Suprapubic skin (tissue), 4 donors: ENCODE data around the gene CACNA2D3. TPM values are rescaled to one million over a fixed set of nuclear protein-coding genes. Genes with fewer than 3 reads are reported as not detected.
"Not testable (repeated sequence)": the region's sequence is repeated elsewhere in the genome, so short reads cannot be mapped to it uniquely, and the experiment has no call there.

ENCODE experiments used
- DNase-seq, 2 donors: peaks; one replicate each; pipeline ENCODE4 v3.0.0-alpha.2; 2019; ENCODE audit warnings: low spot score in 2 of 2
- H3K27ac ChIP-seq: fragments of 200-600 bp; sonication (generic); one replicate; pipeline ENCODE4 v1.5.1; 2019
- H3K27me3 ChIP-seq: fragments of 200-600 bp; sonication (generic); one replicate; pipeline ENCODE4 v1.5.1; 2019
- H3K36me3 ChIP-seq: fragments of 200-600 bp; sonication (generic); one replicate; pipeline ENCODE4 v1.5.1; 2019
- H3K4me1 ChIP-seq: fragments of 200-600 bp; sonication (generic); one replicate; pipeline ENCODE4 v1.5.1; 2019
- H3K4me3 ChIP-seq: fragments of 200-600 bp; sonication (generic); one replicate; pipeline ENCODE4 v1.5.1; 2019; ENCODE audit warnings: mild to moderate bottlenecking
- H3K9me3 ChIP-seq: fragments of 200-600 bp; sonication (generic); one replicate; pipeline ENCODE4 v1.5.1; 2019
- EP300 ChIP-seq: sonication (generic); formaldehyde crosslinking; IDR thresholded peaks from one replicate; pipeline ENCODE4 v1.6.1; 2017; ENCODE audit warnings: antibody characterized with exemption
- POLR2A ChIP-seq, 2 donors: fragments of 450-650 bp; IDR thresholded peaks; one replicate each; pipeline ENCODE4 v1.6.1; 2017; ENCODE audit warnings: antibody characterized with exemption in 2 of 2, mild to moderate bottlenecking in 2 of 2, moderate library complexity in 2 of 2
- POLR2AphosphoS5 ChIP-seq, 3 donors: sonication (generic); formaldehyde crosslinking; IDR thresholded peaks; one replicate each; pipeline ENCODE4 v1.6.1; 2017; ENCODE audit warnings: antibody characterized with exemption in 3 of 3
- WGBS: methylation state at CpG from one replicate; pipeline ENCODE4 v1.1.5; 2018; 5-methylcytosine and 5-hydroxymethylcytosine counted together
- total RNA-seq, 4 donors: library from RNA; depleted of rRNA; stranded (reverse); fragments of >200 nt; gene quantifications; one replicate each; pipeline ENCODE4 v1.1.0, GENCODE V29; 2016
- TF ChIP-seq, protein P1 (sequence below), 2 donors: fragments of 200-600 bp in 1 of 2; fragments of 450-650 bp in 1 of 2; sonication (generic) in 1 of 2; IDR thresholded peaks; one replicate each; pipeline ENCODE4 v1.5.1; 2016 to 2019; ENCODE audit warnings: antibody characterized with exemption in 2 of 2, mild to moderate bottlenecking in 1 of 2, moderate library complexity in 1 of 2

CACNA2D3 gene
- total RNA-seq, 4 donors from 2014 or later, result 0.42 to 2.8 (median 0.95) TPM

DNA sequence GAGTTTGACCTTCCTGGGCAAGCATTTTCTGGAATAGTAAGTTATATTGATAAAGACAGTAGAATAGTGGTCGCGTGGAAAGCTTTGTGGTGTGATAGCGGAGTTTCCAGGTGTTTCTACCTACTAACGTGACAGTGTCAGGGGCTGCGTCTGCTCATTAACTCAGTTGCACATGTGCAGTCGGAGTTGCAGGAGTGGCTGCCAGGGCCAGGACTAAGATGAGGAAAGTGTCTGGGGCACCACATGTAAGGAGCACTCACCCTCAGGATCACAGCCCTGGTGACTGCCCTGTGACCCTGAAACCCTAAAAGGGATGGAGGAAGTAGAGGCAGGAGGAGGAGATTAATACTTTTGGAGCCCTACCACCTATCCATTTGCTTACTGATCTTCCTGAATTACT lies 510.5 kb downstream of the CACNA2D3 start:
- Histone ChIP-seq H3K4me1 (peaks cover 6% of the 10 kb centered on the region), H3K27me3 (no peaks in the 10 kb centered on the region), H3K4me3 (no peak overlapping the region), H3K27ac (no peak overlapping the region), H3K36me3 (no peaks in the 10 kb centered on the region), H3K9me3 (no peaks in the 10 kb centered on the region)
- WGBS, result 96% methylated on average over 6 of the region's 6 CpGs
- no peak for TF ChIP-seq POLR2A (IDR thresholded peaks at IDR 0.05)
- DNase-seq, result no peak

GRCh38 chr3:54633444-54634121 lies 511.2 kb downstream of the CACNA2D3 start:
- H3K36me3 ChIP-seq, result no peaks in the 10 kb centered on the region
- DNase-seq, result no peak
- 73% methylated on average over 10 of the region's 10 CpGs for WGBS

GRCh38 chr3:54634122-54634469 lies 511.7 kb downstream of the CACNA2D3 start:
- no peak for DNase-seq
- Histone ChIP-seq H3K4me3 (no peak overlapping the region), H3K36me3 (no peaks in the 10 kb centered on the region), H3K27me3 (no peaks in the 10 kb centered on the region), H3K4me1 (peaks cover 6% of the 10 kb centered on the region), H3K9me3 (no peaks in the 10 kb centered on the region), H3K27ac (no peak overlapping the region)
- TF ChIP-seq, protein P1, sequence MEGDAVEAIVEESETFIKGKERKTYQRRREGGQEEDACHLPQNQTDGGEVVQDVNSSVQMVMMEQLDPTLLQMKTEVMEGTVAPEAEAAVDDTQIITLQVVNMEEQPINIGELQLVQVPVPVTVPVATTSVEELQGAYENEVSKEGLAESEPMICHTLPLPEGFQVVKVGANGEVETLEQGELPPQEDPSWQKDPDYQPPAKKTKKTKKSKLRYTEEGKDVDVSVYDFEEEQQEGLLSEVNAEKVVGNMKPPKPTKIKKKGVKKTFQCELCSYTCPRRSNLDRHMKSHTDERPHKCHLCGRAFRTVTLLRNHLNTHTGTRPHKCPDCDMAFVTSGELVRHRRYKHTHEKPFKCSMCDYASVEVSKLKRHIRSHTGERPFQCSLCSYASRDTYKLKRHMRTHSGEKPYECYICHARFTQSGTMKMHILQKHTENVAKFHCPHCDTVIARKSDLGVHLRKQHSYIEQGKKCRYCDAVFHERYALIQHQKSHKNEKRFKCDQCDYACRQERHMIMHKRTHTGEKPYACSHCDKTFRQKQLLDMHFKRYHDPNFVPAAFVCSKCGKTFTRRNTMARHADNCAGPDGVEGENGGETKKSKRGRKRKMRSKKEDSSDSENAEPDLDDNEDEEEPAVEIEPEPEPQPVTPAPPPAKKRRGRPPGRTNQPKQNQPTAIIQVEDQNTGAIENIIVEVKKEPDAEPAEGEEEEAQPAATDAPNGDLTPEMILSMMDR (IDR thresholded peaks at IDR 0.05), result no peak
- TF ChIP-seq POLR2A (IDR thresholded peaks at IDR 0.05), result no peak
- no peak for TF ChIP-seq POLR2AphosphoS5 (IDR thresholded peaks at IDR 0.05)
- no peak for TF ChIP-seq EP300
- 88% methylated on average over 3 of the region's 3 CpGs for WGBS

More at GRCh38 chr3:54633444-54634121, 511.2 kb downstream of the CACNA2D3 start:
- Histone ChIP-seq H3K4me3 (no peak overlapping the region), H3K27ac (no peak overlapping the region), H3K9me3 (no peaks in the 10 kb centered on the region), H3K27me3 (no peaks in the 10 kb centered on the region), H3K4me1 (peaks cover 6% of the 10 kb centered on the region)
- TF ChIP-seq, protein P1 (IDR thresholded peaks at IDR 0.05), result no peak
- TF ChIP-seq POLR2AphosphoS5 (IDR thresholded peaks at IDR 0.05), result no peak

- not testable (repeated sequence) for DNase-seq, H3K27ac ChIP-seq, H3K27me3 ChIP-seq, H3K4me3 ChIP-seq, H3K4me1 ChIP-seq, H3K36me3 ChIP-seq, H3K9me3 ChIP-seq
- 58% methylated on average over 12 of the region's 12 CpGs for WGBS
Observed at GRCh38 chr3:54639790-54640372, 517.5 kb downstream of the CACNA2D3 start.

- Histone ChIP-seq H3K4me3 (no peak overlapping the region), H3K27me3 (no peaks in the 10 kb centered on the region), H3K4me1 (no peaks in the 10 kb centered on the region), H3K36me3 (no peaks in the 10 kb centered on the region), H3K27ac (no peak overlapping the region), H3K9me3 (no peaks in the 10 kb centered on the region)
- TF ChIP-seq, protein P1 (IDR thresholded peaks at IDR 0.05), result no peak
- TF ChIP-seq EP300, result no peak
- no peak for TF ChIP-seq POLR2AphosphoS5 (IDR thresholded peaks at IDR 0.05)
- no peak for TF ChIP-seq POLR2A (IDR thresholded peaks at IDR 0.05)
- 82% methylated on average over 2 of the region's 2 CpGs for WGBS
- no peak for DNase-seq
Observed at GRCh38 chr3:54641226-54642014, 519.1 kb downstream of the CACNA2D3 start.

DNA sequence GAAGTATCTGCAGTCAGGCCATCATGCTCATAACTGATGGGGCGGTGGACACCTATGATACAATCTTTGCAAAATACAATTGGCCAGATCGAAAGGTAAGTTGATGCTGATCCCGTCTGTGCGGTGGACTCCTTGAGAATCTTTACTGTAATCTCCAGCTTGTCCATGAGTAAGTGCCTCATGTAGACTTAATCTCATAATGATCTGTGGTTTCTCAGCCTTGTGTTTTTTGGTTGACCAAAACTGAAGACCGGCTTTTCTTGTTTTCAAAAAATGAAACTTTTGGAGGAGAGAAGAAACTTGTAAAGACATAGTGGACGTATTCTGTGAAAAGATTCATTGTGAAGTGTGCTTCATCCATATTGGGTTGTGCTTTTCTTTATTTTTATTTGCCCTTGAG lies 519.8 kb downstream of the CACNA2D3 start:
- Histone ChIP-seq H3K9me3 (no peaks in the 10 kb centered on the region), H3K36me3 (no peaks in the 10 kb centered on the region), H3K4me1 (no peaks in the 10 kb centered on the region), H3K27ac (no peak overlapping the region), H3K27me3 (no peaks in the 10 kb centered on the region), H3K4me3 (no peak overlapping the region)
- 84% methylated on average over 6 of the region's 6 CpGs for WGBS
- DNase-seq, result no peak
- TF ChIP-seq EP300, result no peak
- TF ChIP-seq, protein P1 (IDR thresholded peaks at IDR 0.05), result no peak
- TF ChIP-seq POLR2A (IDR thresholded peaks at IDR 0.05), result no peak
- no peak for TF ChIP-seq POLR2AphosphoS5 (IDR thresholded peaks at IDR 0.05)
